HepG2 (cell line): ENCODE results near the gene ORC1. TPM values are rescaled to one million over a fixed set of nuclear protein-coding genes. Genes with fewer than 3 reads are reported as not detected.

ENCODE experiments used
- ARNTL ChIP-seq: sonication (generic); formaldehyde crosslinking; IDR thresholded peaks from 2 replicates; pipeline ENCODE4 v1.4.0; 2020; ENCODE audit warnings: mild to moderate bottlenecking, missing genetic modification reagents
- KMT2A ChIP-seq: sonication (generic); formaldehyde crosslinking; IDR thresholded peaks from 2 replicates; pipeline ENCODE4 v1.4.0; 2020; ENCODE audit warnings: missing genetic modification reagents
- MTA1 ChIP-seq: sonication (generic); formaldehyde crosslinking; IDR thresholded peaks from 2 replicates; pipeline ENCODE4 v1.4.0; 2020; ENCODE audit warnings: missing genetic modification reagents, mild to moderate bottlenecking, borderline replicate concordance
- NFE2L1 ChIP-seq: sonication (generic); formaldehyde crosslinking; IDR thresholded peaks from 2 replicates; pipeline ENCODE4 v1.4.0; 2020; ENCODE audit warnings: missing genetic modification reagents, mild to moderate bottlenecking, borderline replicate concordance
- NFKBIZ ChIP-seq: IDR thresholded peaks from 2 replicates; pipeline ENCODE4 v1.6.1; 2018; ENCODE audit warnings: missing genetic modification reagents, missing compliant biosample characterization
- ZFAT ChIP-seq: sonication (generic); formaldehyde crosslinking; conservative IDR thresholded peaks from 2 replicates; pipeline ENCODE4 v1.8.1; 2023; ENCODE audit warnings: missing genetic modification reagents, inconsistent platforms
- ZNF274 ChIP-seq: sonication (generic); formaldehyde crosslinking; IDR thresholded peaks from 2 replicates; pipeline ENCODE4 v1.5.1; 2020; ENCODE audit warnings: mild to moderate bottlenecking, missing genetic modification reagents
- ZNF292 ChIP-seq: sonication (generic); formaldehyde crosslinking; IDR thresholded peaks from 2 replicates; pipeline ENCODE4 v1.8.1; 2022; ENCODE audit warnings: mild to moderate bottlenecking, low read depth, missing genetic modification reagents, borderline replicate concordance
- ZNF329 ChIP-seq: sonication (generic); formaldehyde crosslinking; IDR thresholded peaks from 2 replicates; pipeline ENCODE4 v1.9.0; 2021; ENCODE audit warnings: low read depth, mild to moderate bottlenecking, missing genetic modification reagents
- ZNF513 ChIP-seq: sonication (generic); formaldehyde crosslinking; conservative IDR thresholded peaks from 2 replicates; pipeline ENCODE4 v1.5.0; 2020; ENCODE audit warnings: missing genetic modification reagents
- polyA plus RNA-seq, 8 experiments: library from polyadenylated mRNA; depleted of rRNA in 3 of 8; stranded (reverse) in 7 of 8; unstranded in 1 of 8; fragments of >200 nt; fragmentation: Illumina TruSeq in 4 of 8; extraction: Trizol in 4 of 8; gene quantifications; 2 replicates each; pipeline versions ENCODE4 v1.2.1 to v1.2.3, GENCODE V29; 2011 to 2016; ENCODE audit warnings: low read depth in 4 of 8, missing spikeins in 1 of 8, mixed read lengths in 1 of 8; ENCODE audit not compliant: insufficient read depth in 1 of 8
- total RNA-seq, 5 experiments: library from RNA; depleted of rRNA; stranded (reverse); fragments of >200 nt; fragmentation: Illumina TruSeq; extraction: Trizol; gene quantifications; 2 replicates each; pipeline ENCODE4 v1.2.3, GENCODE V29; 2016; ENCODE audit warnings: low read depth in 1 of 5
- TF ChIP-seq, protein P1 (sequence below): sonication (generic); formaldehyde crosslinking; IDR thresholded peaks from 2 replicates; pipeline ENCODE4 v1.4.0; 2020; ENCODE audit warnings: missing genetic modification reagents
- TF ChIP-seq, protein P2 (sequence below): sonication (generic); formaldehyde crosslinking; IDR thresholded peaks from 2 replicates; pipeline ENCODE4 v1.8.0; 2022; ENCODE audit warnings: missing genetic modification reagents, low read depth, mild to moderate bottlenecking, borderline replicate concordance
- TF ChIP-seq, protein P3 (sequence below): IDR thresholded peaks from 2 replicates; pipeline ENCODE4 v1.6.1; 2016; ENCODE audit warnings: missing compliant biosample characterization, missing genetic modification reagents, borderline replicate concordance
- TF ChIP-seq, protein P4 (sequence below): sonication (generic); formaldehyde crosslinking; IDR thresholded peaks from 2 replicates; pipeline ENCODE4 v1.4.0; 2020; ENCODE audit warnings: missing genetic modification reagents

Gene ORC1
- total and polyA plus RNA-seq, 2 of the 13 experiments (the other 11 are each of a cell fraction or from before 2014, with no cell fraction given), result 7.0 to 23.5 TPM

GRCh38 chr1:52365071-52365745, 39.0 kb downstream of the ORC1 start (continued):
- TF ChIP-seq, protein P1, sequence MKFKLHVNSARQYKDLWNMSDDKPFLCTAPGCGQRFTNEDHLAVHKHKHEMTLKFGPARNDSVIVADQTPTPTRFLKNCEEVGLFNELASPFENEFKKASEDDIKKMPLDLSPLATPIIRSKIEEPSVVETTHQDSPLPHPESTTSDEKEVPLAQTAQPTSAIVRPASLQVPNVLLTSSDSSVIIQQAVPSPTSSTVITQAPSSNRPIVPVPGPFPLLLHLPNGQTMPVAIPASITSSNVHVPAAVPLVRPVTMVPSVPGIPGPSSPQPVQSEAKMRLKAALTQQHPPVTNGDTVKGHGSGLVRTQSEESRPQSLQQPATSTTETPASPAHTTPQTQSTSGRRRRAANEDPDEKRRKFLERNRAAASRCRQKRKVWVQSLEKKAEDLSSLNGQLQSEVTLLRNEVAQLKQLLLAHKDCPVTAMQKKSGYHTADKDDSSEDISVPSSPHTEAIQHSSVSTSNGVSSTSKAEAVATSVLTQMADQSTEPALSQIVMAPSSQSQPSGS, result peak; percentile 5; the same call in 1 of the 2 replicates
- TF ChIP-seq ZNF513 (CRISPR knock-in tag), result no peak
- TF ChIP-seq KMT2A (CRISPR knock-in tag), result peak; percentile 23; the same call in 1 of the 2 replicates
- TF ChIP-seq ZNF292 (CRISPR knock-in tag), result peak; percentile 53; the same call in 1 of the 2 replicates
- no peak for TF ChIP-seq NFKBIZ (CRISPR knock-in tag)
- TF ChIP-seq, protein P2, sequence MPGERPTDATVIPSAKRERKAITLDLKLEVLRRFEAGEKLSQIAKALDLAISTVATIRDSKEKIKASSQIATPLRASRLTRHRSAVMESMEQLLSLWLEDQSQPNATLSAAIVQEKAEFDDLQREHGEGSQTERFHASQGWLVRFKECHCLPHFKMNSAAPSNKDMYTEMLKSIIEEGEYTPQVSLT (CRISPR knock-in tag), result no peak
- TF ChIP-seq MTA1, result no peak
- TF ChIP-seq, protein P3, sequence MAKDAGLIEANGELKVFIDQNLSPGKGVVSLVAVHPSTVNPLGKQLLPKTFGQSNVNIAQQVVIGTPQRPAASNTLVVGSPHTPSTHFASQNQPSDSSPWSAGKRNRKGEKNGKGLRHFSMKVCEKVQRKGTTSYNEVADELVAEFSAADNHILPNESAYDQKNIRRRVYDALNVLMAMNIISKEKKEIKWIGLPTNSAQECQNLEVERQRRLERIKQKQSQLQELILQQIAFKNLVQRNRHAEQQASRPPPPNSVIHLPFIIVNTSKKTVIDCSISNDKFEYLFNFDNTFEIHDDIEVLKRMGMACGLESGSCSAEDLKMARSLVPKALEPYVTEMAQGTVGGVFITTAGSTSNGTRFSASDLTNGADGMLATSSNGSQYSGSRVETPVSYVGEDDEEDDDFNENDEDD (CRISPR knock-in tag), result no peak
- TF ChIP-seq ZFAT (CRISPR knock-in tag), result no peak
- TF ChIP-seq, protein P4, sequence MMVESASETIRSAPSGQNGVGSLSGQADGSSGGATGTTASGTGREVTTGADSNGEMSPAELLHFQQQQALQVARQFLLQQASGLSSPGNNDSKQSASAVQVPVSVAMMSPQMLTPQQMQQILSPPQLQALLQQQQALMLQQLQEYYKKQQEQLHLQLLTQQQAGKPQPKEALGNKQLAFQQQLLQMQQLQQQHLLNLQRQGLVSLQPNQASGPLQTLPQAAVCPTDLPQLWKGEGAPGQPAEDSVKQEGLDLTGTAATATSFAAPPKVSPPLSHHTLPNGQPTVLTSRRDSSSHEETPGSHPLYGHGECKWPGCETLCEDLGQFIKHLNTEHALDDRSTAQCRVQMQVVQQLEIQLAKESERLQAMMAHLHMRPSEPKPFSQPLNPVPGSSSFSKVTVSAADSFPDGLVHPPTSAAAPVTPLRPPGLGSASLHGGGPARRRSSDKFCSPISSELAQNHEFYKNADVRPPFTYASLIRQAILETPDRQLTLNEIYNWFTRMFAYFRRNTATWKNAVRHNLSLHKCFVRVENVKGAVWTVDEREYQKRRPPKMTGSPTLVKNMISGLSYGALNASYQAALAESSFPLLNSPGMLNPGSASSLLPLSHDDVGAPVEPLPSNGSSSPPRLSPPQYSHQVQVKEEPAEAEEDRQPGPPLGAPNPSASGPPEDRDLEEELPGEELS (CRISPR knock-in tag), result no peak
- TF ChIP-seq ZNF329 (CRISPR knock-in tag), result 0 out of 2 replicates have a peak, but pooled peaks have one; percentile 9
- no peak for TF ChIP-seq ARNTL (CRISPR knock-in tag)
- TF ChIP-seq ZNF274 (CRISPR knock-in tag), result peak; percentile 3; the same call in 1 of the 2 replicates
- no peak for TF ChIP-seq NFE2L1 (CRISPR knock-in tag)
